ENCODE data around the gene BAK1. TPM values are rescaled to one million over a fixed set of nuclear protein-coding genes. Genes with fewer than 3 reads are reported as not detected.

Gene BAK1
- total and polyA plus RNA-seq, 7 experiments from 2014 or later, result 9.6 to 78.8 (median 21.7) TPM

DNA sequence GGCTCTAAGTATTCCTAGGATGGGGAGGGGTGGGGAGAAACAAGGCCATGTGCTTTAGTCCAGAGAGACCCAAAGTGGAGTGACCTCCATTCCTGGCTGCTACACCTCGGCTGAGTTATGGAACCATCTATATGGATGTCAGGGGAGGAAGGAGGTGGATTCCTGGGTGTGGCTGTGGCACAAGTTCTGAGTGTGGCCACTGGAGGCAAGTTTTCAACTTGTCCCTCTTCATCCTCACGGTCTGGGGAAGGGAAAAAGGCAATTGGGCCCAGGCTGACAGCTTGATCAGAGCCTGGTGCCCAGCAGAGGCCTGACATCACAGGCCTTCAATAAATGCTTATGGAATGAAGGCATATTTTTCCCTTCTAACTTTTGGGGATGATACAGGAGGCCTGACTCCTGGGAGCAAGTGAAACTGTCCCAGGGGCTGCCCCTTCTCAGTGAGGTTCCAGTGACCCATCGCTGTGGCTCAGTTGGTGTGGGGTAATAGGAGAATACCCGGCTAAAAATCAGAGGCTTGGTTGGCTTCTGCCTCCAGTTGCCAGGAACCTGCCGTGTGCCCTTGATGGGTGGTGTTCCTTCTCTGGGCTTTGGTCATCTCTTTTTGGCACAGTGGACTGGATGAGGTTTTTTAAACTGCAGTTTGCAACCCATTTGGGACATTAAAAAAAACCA, 39.2 kb upstream of the BAK1 start:
- ATAC-seq, result no peak
- H3K9me3 Mint-ChIP-seq, result no peaks in the 10 kb centered on the region
- peaks cover 29 to 59% (median 53%) of the 10 kb centered on the region in 7 donors for H3K4me1 Mint-ChIP-seq
- peaks cover 0 to 4% (median 0%) of the 10 kb centered on the region in 5 donors for H3K27me3 Mint-ChIP-seq
- no peaks in the 10 kb centered on the region for H3K27me3 ChIP-seq (ENCODE audit: control insufficient read depth in 2 of 2, insufficient read depth in 2 of 2, low read length in 2 of 2)
- CTCF ChIA-PET, result interaction anchor here (0.6 kb wide), 1 partner anchor 13 kb away, joined by 7 read pairs; no protein-coding TSS in a partner anchor
- H3K4me3 ChIP-seq (ENCODE audit: low read length), result no peak overlapping the region
- peaks cover 0 to 11% (median 0%) of the 10 kb centered on the region in 3 experiments for H3K36me3 ChIP-seq (ENCODE audit: control insufficient read depth in 2 of 3, insufficient read depth in 3 of 3, low read length in 3 of 3)
- DNase-seq, result no peak
- H3K27ac Mint-ChIP-seq, result peak overlapping the region; percentile 79 to 96 (median 90)
- intact Hi-C loops (cut with micrococcal nuclease), result no loop called here
- H3K9me3 ChIP-seq (ENCODE audit: control insufficient read depth in 2 of 3, low read length in 3 of 3), result no peaks in the 10 kb centered on the region
- peaks cover 0 to 5% (median 0%) of the 10 kb centered on the region in 5 donors for H3K36me3 Mint-ChIP-seq
- POLR2A ChIA-PET, result interaction anchor here (1.4 kb wide), 1 partner anchor 39 kb away, joined by 4 read pairs; the partner anchor contains the start of gene BAK1
- peaks cover 9 to 35% of the 10 kb centered on the region in 2 donors for H3K4me1 ChIP-seq (ENCODE audit: control insufficient read depth in 2 of 2, insufficient read depth in 2 of 2, low read length in 2 of 2)
- peak overlapping the region; percentile 91 to 97 (median 96) for H3K4me3 Mint-ChIP-seq
- H3K27ac ChIP-seq (ENCODE audit: low read depth, low read length), result no peak overlapping the region

- Mint-ChIP-seq H3K27me3 (peaks cover 0 to 4% (median 0%) of the 10 kb centered on the region in 5 donors), H3K36me3 (no peaks in the 10 kb centered on the region), H3K4me1 (peaks cover 8 to 41% (median 29%) of the 10 kb centered on the region in 7 donors), H3K4me3 (peak overlapping the region in 6 of 10 donors; percentile 23 to 58 (median 37)), H3K9me3 (peaks cover 0 to 2% (median 0%) of the 10 kb centered on the region in 11 donors), H3K27ac (peak overlapping the region in 7 of 9 donors; percentile 8 to 84 (median 66))
- ATAC-seq (no peak), DNase-seq (peak in 5 of 9 donors; percentile 20 to 48 (median 42))
- Histone ChIP-seq H3K4me1 (ENCODE audit: control insufficient read depth in 2 of 2, insufficient read depth in 2 of 2, low read length in 2 of 2) (peaks cover 0 to 17% of the 10 kb centered on the region in 2 donors), H3K36me3 (ENCODE audit: control insufficient read depth in 2 of 3, insufficient read depth in 3 of 3, low read length in 3 of 3) (peaks cover 0 to 6% (median 0%) of the 10 kb centered on the region in 3 experiments), H3K27ac (ENCODE audit: low read depth, low read length) (peak overlapping the region; percentile 33), H3K9me3 (ENCODE audit: control insufficient read depth in 2 of 3, low read length in 3 of 3) (no peaks in the 10 kb centered on the region), H3K4me3 (ENCODE audit: low read length) (no peak overlapping the region), H3K27me3 (ENCODE audit: control insufficient read depth in 2 of 2, insufficient read depth in 2 of 2, low read length in 2 of 2) (no peaks in the 10 kb centered on the region)
- intact Hi-C loops (cut with micrococcal nuclease), result no loop called here
- CTCF ChIA-PET, result interaction anchor here (0.5 to 0.9 kb wide), 4 partner anchors 8 to 30 kb away, joined by 3 read pairs; no protein-coding TSS in a partner anchor
- POLR2A ChIA-PET, result interaction anchor here (0.6 to 1.2 kb wide), 3 partner anchors 21 to 94 kb away, joined by 4 to 5 read pairs (median 4); no protein-coding TSS in a partner anchor
Measured at GRCh38 chr6:33616913-33617312, 36.8 kb upstream of the BAK1 start.

DNA sequence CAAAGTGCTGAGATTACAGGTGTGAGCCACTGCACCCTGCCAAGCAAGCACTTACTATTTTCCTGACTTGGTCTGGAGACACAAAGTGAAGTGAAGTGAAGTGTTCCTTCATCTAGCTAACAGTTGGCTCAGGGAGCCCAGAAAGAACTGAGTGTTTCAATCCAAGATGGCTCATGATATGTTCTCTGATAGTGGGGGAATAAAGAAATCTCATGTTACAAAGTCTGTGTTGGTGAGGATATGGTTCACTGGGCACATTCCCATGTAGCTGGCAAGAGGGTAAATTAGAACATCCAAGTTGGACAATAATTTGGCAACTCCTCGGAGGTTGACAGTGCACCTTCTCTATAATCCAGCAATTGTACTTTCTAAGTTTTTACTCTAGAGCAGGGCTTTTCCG, 36.0 kb upstream of the BAK1 start:
- Histone ChIP-seq H3K36me3 (ENCODE audit: control insufficient read depth in 2 of 3, insufficient read depth in 3 of 3, low read length in 3 of 3) (no peaks in the 10 kb centered on the region), H3K27me3 (ENCODE audit: control insufficient read depth in 2 of 2, insufficient read depth in 2 of 2, low read length in 2 of 2) (no peaks in the 10 kb centered on the region), H3K4me1 (ENCODE audit: control insufficient read depth in 2 of 2, insufficient read depth in 2 of 2, low read length in 2 of 2) (peaks cover 0 to 17% of the 10 kb centered on the region in 2 donors), H3K9me3 (ENCODE audit: control insufficient read depth in 2 of 3, low read length in 3 of 3) (no peaks in the 10 kb centered on the region), H3K4me3 (ENCODE audit: low read length) (no peak overlapping the region), H3K27ac (ENCODE audit: low read depth, low read length) (no peak overlapping the region)
- peaks cover 0 to 4% (median 0%) of the 10 kb centered on the region in 5 donors for H3K27me3 Mint-ChIP-seq
- peaks cover 8 to 41% (median 29%) of the 10 kb centered on the region in 7 donors for H3K4me1 Mint-ChIP-seq
- no peaks in the 10 kb centered on the region for H3K36me3 Mint-ChIP-seq
- no peak overlapping the region for H3K4me3 Mint-ChIP-seq
- DNase-seq, result no peak
- H3K27ac Mint-ChIP-seq, result peak overlapping the region in 5 of 9 donors; percentile 23 to 68 (median 63)
- ATAC-seq, result no peak
- H3K9me3 Mint-ChIP-seq, result peaks cover 0 to 2% (median 0%) of the 10 kb centered on the region in 11 donors
- intact Hi-C loops (cut with micrococcal nuclease), result no loop called here
- ChIA-PET CTCF (interaction anchor here (0.9 kb wide), 1 partner anchor 30 kb away, joined by 3 read pairs; no protein-coding TSS in a partner anchor), POLR2A (interaction anchor here (0.8 to 2.2 kb wide), 3 partner anchors 20 to 83 kb away, joined by 4 to 5 read pairs (median 4); no protein-coding TSS in a partner anchor)

DNA sequence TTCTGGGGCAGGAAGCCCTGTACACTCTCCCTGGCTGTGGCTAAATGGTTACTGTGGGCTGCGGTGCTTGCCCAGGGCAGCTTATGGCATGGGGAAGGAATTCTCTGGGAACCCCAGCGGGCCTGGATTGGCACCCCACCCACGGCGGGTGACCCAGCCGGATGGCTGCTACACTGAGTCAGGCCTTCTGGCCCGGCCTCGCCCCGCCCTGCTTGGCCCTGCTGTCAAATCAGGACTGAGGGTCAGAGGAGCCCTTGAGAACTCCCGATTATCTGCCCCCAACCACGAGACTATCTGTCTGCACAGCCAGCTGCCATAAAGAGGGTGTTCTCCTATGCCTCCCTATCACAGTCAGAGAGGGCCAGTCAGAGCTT, 33.7 kb upstream of the BAK1 start:
- POLR2A ChIA-PET, result interaction anchor here (1.4 kb wide), 1 partner anchor 27 kb away, joined by 5 read pairs; no protein-coding TSS in a partner anchor
- intact Hi-C loops (cut with micrococcal nuclease), result no loop called here
- H3K9me3 Mint-ChIP-seq, result peaks cover 0 to 2% (median 0%) of the 10 kb centered on the region in 11 donors

DNA sequence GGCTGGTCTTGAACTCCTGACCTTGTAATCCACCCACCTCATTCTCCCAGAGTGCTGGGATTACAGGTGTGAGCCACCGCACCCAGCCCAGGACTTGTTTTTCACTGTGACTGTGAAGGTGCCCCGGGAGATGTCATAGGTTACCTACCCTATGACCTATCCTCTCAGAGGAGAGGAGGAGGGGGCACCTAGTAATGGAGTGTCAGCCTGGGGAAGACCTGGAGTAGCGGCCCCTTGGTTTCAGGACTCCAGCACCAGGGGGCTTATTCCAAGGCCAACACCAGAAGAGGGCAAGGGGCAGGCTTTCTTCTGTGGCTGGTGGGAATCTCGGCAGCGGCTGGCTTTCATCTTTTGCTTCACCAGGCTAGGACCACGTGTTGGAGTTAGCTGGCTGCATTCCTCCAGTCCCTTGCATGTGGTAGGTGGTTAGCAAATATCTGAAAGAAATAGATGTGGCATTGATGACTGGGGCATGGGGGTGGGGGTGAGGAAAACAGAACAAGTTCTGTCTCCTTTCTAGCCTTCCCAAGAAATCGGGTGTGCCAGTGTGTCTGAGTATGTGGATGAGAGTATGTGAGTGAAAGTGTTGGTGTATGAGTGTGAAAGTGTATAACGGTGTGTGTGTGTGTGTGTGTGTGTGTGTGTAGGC, 33.2 kb upstream of the BAK1 start:
- no peak overlapping the region for H3K4me3 Mint-ChIP-seq

More for the DNA sequence above, 33.7 kb upstream of the BAK1 start:
- Mint-ChIP-seq H3K4me3 (no peak overlapping the region), H3K4me1 (peaks cover 0 to 24% (median 11%) of the 10 kb centered on the region in 7 donors), H3K36me3 (no peaks in the 10 kb centered on the region), H3K27me3 (peaks cover 0 to 8% (median 0%) of the 10 kb centered on the region in 5 donors), H3K27ac (peak overlapping the region in 3 of 9 donors; percentile 35 to 39 (median 36))
- Histone ChIP-seq H3K4me3 (ENCODE audit: low read length) (no peak overlapping the region), H3K27me3 (ENCODE audit: control insufficient read depth in 2 of 2, insufficient read depth in 2 of 2, low read length in 2 of 2) (no peaks in the 10 kb centered on the region), H3K9me3 (ENCODE audit: control insufficient read depth in 2 of 3, low read length in 3 of 3) (no peaks in the 10 kb centered on the region), H3K27ac (ENCODE audit: low read depth, low read length) (no peak overlapping the region), H3K4me1 (ENCODE audit: control insufficient read depth in 2 of 2, insufficient read depth in 2 of 2, low read length in 2 of 2) (peaks cover 0 to 6% of the 10 kb centered on the region in 2 donors), H3K36me3 (ENCODE audit: control insufficient read depth in 2 of 3, insufficient read depth in 3 of 3, low read length in 3 of 3) (no peaks in the 10 kb centered on the region)
- ATAC-seq (no peak), DNase-seq (no peak)
- CTCF ChIA-PET, result no interaction called here

More for the DNA sequence above, 33.2 kb upstream of the BAK1 start:
- Mint-ChIP-seq H3K27ac (peak overlapping the region in 3 of 9 donors; percentile 35 to 77 (median 39)), H3K4me1 (peaks cover 0 to 19% (median 8%) of the 10 kb centered on the region in 7 donors), H3K9me3 (peaks cover 0 to 2% (median 0%) of the 10 kb centered on the region in 11 donors), H3K36me3 (no peaks in the 10 kb centered on the region), H3K27me3 (peaks cover 0 to 8% (median 0%) of the 10 kb centered on the region in 5 donors)
- no peaks in the 10 kb centered on the region for H3K9me3 ChIP-seq (ENCODE audit: control insufficient read depth in 2 of 3, low read length in 3 of 3)
- H3K27ac ChIP-seq (ENCODE audit: low read depth, low read length), result no peak overlapping the region
- no peak overlapping the region for H3K4me3 ChIP-seq (ENCODE audit: low read length)
- H3K36me3 ChIP-seq (ENCODE audit: control insufficient read depth in 2 of 3, insufficient read depth in 3 of 3, low read length in 3 of 3), result no peaks in the 10 kb centered on the region
- peaks cover 0 to 6% of the 10 kb centered on the region in 2 donors for H3K4me1 ChIP-seq (ENCODE audit: control insufficient read depth in 2 of 2, insufficient read depth in 2 of 2, low read length in 2 of 2)
- no peaks in the 10 kb centered on the region for H3K27me3 ChIP-seq (ENCODE audit: control insufficient read depth in 2 of 2, insufficient read depth in 2 of 2, low read length in 2 of 2)
- DNase-seq (no peak), ATAC-seq (no peak)
- intact Hi-C loops (cut with micrococcal nuclease), result no loop called here
- ChIA-PET CTCF (interaction anchor here (0.7 kb wide), 1 partner anchor 407 kb away, joined by 4 read pairs; no protein-coding TSS in a partner anchor), POLR2A (interaction anchor here (1.4 kb wide), 1 partner anchor 26 kb away, joined by 5 read pairs; no protein-coding TSS in a partner anchor)
